H1 (cell line): ENCODE results near the gene PIP5K1B. TPM values are rescaled to one million over a fixed set of nuclear protein-coding genes. Genes with fewer than 3 reads are reported as not detected.

Experiments used
- ATF2 ChIP-seq: IDR thresholded peaks from 2 replicates; pipeline ENCODE4 v1.6.1; 2012; ENCODE audit warnings: low read length, inconsistent platforms
- CHD7 ChIP-seq: fragments of 300-600 bp; sonication (generic); IDR thresholded peaks from 2 replicates; pipeline ENCODE4 v1.7.1; 2012; ENCODE audit warnings: low read length, moderate library complexity, mild to moderate bottlenecking, inconsistent platforms; ENCODE audit not compliant: insufficient replicate concordance
- GTF2F1 ChIP-seq: IDR thresholded peaks from 2 replicates; pipeline ENCODE4 v1.6.1; 2012; ENCODE audit warnings: low read depth, low read length, improper control_type of control experiment, borderline replicate concordance
- MAFK ChIP-seq: IDR thresholded peaks from 2 replicates; pipeline ENCODE4 v1.6.1; 2012; ENCODE audit warnings: low read depth, mild to moderate bottlenecking, improper control_type of control experiment, low read length
- SIX5 ChIP-seq: IDR thresholded peaks from 2 replicates; pipeline ENCODE4 v1.6.1; 2011; ENCODE audit warnings: mild to moderate bottlenecking, low read depth, low read length
- USF2 ChIP-seq: IDR thresholded peaks from 2 replicates; pipeline ENCODE4 v1.6.1; 2011; ENCODE audit warnings: low read length, improper control_type of control experiment
- YY1 ChIP-seq: IDR thresholded peaks from 2 replicates; pipeline ENCODE4 v1.6.1; 2011; ENCODE audit warnings: low read depth, mild to moderate bottlenecking, low read length
- polyA plus RNA-seq, 7 experiments: library from polyadenylated mRNA; depleted of rRNA in 3 of 7; stranded (reverse) in 5 of 7; unstranded in 2 of 7; fragments of >200 nt in 5 of 7; fragments of 200-250 nt in 2 of 7; gene quantifications; 1 replicate in 5 of 7; 2 replicates in 1 of 7; 4 replicates in 1 of 7; pipeline versions ENCODE4 v1.2.1 to v1.2.3, GENCODE V29; 2011 to 2013; ENCODE audit warnings: missing spikeins in 2 of 7, mixed read lengths in 2 of 7
- total RNA-seq: library from RNA; stranded (reverse); fragmentation: NEBNext Ultra II Directional; extraction: Animal tissue kit (Norgen Biotek cat#: 25700); gene quantifications from 2 replicates; pipeline ENCODE4 v1.2.1, GENCODE V29; 2021

Gene PIP5K1B
- total and polyA plus RNA-seq, 2 of the 8 experiments (the other 6 are each of a cell fraction or from before 2014, with no cell fraction given), result 4.7 to 7.7 TPM

GRCh38 chr9:68759981-68760673 is 55.1 kb downstream of the PIP5K1B start (continued):
- TF ChIP-seq CHD7 (no peak), ATF2 (no peak), SIX5 (no peak), GTF2F1 (no peak), MAFK (no peak), USF2 (no peak), YY1 (no peak)
